ENCODE data around the gene IL21R.
A peak's percentile ranks its signal among the peaks of the same experiment; 100 is the strongest.

Gene IL21R

DNA sequence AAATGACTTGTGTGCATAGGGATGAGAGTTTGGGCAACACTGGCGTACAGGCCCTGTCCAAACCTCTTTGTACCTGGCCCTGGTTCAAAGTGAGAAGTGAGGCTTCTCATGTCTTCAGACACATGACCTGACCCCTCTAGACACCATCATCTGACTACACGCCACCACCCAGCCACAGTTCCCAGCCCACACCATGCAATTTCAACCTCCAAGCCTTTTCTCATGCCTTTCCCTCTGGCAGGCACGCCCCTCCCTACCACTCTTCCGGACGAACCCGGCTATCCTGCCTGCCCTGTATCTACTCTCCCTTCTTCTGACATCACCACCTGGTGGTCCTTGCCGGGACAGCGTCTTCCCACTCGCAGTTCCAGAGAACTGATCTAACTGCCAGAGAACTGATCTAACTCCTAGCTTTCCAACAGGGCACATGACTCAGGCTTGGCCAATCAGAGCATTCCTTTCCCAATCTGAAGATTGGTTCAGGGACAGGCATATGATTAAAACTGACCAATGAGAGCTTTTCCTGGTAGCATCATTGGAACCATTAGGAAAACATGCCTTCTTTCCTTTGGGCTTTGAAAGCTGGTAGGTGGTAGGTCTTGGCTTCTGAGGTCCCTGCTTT, 27.1 kb upstream of the IL21R start:
- TF ChIP-seq, protein P1, sequence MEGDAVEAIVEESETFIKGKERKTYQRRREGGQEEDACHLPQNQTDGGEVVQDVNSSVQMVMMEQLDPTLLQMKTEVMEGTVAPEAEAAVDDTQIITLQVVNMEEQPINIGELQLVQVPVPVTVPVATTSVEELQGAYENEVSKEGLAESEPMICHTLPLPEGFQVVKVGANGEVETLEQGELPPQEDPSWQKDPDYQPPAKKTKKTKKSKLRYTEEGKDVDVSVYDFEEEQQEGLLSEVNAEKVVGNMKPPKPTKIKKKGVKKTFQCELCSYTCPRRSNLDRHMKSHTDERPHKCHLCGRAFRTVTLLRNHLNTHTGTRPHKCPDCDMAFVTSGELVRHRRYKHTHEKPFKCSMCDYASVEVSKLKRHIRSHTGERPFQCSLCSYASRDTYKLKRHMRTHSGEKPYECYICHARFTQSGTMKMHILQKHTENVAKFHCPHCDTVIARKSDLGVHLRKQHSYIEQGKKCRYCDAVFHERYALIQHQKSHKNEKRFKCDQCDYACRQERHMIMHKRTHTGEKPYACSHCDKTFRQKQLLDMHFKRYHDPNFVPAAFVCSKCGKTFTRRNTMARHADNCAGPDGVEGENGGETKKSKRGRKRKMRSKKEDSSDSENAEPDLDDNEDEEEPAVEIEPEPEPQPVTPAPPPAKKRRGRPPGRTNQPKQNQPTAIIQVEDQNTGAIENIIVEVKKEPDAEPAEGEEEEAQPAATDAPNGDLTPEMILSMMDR (conservative IDR thresholded peaks at IDR 0.05; ENCODE audit: low read depth, low read length), result peak; percentile 81
- peak overlapping the region; percentile 34 for H3K4me3 ChIP-seq (ENCODE audit: low read depth, low read length)
- DNase-seq (ENCODE audit: low read depth), result peak; percentile 95

DNA sequence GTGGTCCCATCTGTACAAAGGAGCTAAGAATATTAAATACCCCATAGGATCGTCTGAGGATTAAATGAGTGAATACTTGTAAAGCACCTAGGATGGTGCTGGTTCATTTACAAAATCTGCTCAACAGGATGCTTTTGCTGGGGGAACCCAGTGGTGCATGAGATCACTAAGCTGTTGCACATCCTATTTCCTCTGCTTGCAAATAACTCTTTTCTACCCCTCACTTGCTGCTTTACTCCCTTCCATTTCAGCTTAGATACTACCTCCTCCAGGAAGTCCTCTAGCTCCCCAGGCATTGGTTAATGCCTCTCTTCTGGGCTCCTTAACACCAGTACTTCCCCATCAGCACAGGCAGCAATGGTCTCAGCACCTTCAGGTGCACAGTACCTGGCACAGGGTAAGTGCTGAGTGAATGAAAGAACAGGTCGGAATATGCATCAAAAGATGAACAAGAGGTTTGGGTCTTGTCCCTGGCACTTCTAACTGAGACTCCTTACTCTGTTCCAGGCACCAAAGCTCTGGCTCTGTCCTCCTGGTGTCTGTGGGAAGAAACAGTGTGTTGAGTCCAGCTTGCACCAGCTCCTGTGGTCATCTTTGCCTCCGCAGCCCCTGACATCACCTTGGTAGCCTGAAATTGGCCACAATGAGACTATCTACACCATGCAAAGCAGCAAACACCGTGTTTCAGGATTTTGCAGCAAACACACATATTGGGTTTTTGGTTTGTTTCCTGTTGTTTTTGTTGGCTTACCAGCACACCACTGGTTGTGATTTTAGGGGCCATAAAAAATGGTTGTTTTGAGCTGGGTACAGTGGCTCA, 24.1 kb upstream of the IL21R start:
- DNase-seq (ENCODE audit: low read depth), result no peak
- TF ChIP-seq, protein P1 (conservative IDR thresholded peaks at IDR 0.05; ENCODE audit: low read depth, low read length), result no peak
- H3K4me3 ChIP-seq (ENCODE audit: low read depth, low read length), result no peak overlapping the region

DNA sequence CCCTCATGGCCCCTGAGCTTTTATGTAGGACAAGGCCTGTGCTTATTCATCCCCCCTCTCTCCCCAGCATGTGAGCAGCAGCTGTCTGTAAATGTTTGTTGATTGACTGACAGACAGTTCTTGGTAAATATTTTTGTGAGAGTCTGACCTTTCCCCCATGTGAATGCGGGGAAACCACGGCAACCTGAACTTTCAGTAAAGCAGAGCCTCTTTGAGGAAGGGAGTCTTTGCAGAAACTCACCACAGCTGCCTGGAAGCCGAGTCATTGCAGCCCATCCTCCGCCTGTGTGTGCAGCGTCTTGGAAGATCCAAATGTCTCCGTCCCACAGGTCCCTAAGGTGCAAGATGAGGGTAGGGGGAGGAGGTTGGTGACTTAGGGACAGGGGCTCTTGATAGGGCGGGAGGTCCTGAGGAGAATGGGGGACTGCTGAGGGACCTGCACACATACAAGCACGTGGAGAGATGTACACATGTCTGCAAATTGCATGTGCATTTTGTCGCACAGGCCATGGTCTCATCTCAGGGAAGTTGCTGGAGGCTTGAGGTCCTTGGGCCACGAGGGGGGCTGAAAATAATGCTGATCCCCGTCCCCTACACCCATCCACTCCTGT, 23.0 kb upstream of the IL21R start:
- DNase-seq (ENCODE audit: low read depth), result peak; percentile 50
- H3K4me3 ChIP-seq (ENCODE audit: low read depth, low read length), result no peak overlapping the region
- TF ChIP-seq, protein P1 (conservative IDR thresholded peaks at IDR 0.05; ENCODE audit: low read depth, low read length), result no peak

DNA sequence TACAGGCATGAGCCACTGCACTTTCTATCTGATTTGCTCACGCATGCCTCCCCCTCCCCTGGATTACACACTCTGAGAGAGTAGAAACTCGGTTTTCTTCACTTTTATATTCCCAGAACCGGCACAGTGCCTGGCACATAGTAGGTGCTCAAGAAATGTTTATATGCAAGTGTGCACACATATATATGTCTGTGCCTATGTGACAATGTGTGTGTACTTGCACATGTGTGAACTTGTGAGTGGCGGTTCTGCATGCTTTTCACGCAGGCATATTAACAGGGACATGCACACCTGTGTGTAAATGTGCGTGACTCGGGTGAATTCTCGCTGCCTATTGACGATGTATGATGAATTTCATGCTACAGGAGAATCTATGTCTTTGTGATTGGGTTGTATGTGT, 22.1 kb upstream of the IL21R start:
- no peak for DNase-seq (ENCODE audit: low read depth)

DNA sequence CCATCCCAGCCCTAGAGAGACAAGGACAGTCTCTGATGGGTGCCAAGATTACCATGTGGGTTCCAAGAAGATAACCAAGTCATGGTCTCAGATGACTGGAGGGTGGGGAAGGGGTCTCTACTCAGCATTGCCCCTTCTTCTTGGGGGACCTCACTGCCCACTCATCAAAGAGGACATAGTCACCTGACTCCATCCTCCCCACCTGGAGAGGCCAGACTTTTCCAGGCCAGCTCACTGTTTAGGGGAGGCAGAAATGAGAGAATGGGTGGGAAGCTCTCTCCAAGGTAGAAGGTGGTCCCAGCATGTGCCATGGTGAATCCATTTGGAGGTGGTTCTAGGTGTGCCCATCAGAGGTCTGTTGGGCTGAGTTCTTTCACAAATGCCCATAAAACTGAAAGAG, 20.7 kb upstream of the IL21R start:
- TF ChIP-seq, protein P1 (conservative IDR thresholded peaks at IDR 0.05; ENCODE audit: low read depth, low read length), result no peak
- H3K4me3 ChIP-seq (ENCODE audit: low read depth, low read length), result no peak overlapping the region
- no peak for DNase-seq (ENCODE audit: low read depth)

More for the DNA sequence above, 22.1 kb upstream of the IL21R start:
- no peak overlapping the region for H3K4me3 ChIP-seq (ENCODE audit: low read depth, low read length)
- TF ChIP-seq, protein P1 (conservative IDR thresholded peaks at IDR 0.05; ENCODE audit: low read depth, low read length), result no peak

DNA sequence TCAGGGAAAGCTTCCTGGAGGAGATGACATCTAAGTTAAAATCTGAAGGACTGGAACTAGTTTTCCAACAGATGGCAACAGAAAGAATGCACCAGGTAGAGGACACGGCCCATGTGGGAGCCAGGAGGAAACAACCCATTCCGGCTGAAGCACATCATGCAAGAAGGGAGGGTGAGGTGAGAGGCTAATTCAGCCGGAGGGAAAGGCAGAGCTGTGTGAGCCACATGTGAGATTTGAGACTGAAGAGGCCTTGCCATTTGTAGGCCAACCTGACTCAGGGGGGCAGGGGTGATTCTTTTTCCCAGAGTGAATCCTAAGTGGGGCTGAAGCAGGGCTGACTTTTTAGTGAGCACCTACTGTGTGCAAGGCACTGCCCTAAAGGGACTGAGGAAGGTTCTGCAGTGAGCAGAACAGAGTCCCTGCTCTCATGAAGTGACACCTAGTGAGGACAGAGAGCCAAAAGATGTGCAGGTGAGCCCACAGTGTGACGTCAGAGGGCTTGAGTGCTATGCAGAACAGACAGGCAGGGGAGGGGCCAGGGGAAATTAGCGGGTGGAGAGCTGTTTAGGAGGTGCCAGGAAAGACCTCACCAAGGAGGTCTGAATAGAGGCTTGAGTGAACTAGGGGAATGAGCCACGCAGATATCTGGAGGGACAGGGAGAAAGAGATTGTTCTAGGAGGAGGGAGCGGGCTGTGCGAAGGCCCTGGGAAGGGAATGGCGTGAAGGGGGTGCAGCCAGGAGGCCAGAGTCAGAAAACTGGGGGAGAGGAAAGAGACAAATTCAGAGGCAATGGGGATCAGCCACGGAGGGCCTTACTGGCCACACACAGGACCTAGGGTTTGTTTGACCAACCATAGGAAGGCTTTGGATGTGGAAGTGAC, 19.8 kb upstream of the IL21R start:
- no peak for DNase-seq (ENCODE audit: low read depth)
- TF ChIP-seq, protein P1 (conservative IDR thresholded peaks at IDR 0.05; ENCODE audit: low read depth, low read length), result no peak
- no peak overlapping the region for H3K4me3 ChIP-seq (ENCODE audit: low read depth, low read length)

Measured in choroid plexus epithelial cell (primary cell).